GM21786 (cell line): Measurements from ENCODE around the gene DISP3.

Experiments used
- ATAC-seq: cut with Tn5 transposase; IDR thresholded peaks from one replicate; pipeline ENCODE4 v1.9.1; 2021; ENCODE audit not compliant: unreplicated experiment

DISP3 gene

DNA sequence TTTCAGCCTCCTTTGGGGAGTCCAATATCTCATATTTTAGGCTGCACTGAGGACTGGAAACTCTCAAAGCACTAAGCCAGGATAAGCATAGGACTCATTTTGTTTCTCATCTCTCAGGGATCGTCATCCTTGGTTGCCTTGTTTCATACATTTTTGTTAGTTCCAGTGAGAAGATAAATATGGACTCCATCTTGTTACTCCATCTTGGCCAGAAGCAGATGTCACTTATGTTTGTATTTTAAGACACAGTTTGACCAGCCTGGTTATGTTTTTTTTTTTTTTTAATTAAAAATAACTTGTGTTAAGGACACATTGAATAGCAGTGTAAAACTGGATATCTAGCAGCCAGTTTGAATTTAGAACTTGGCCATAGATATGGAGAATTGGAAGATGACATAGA lies 34.7 kb downstream of the DISP3 start:
- ATAC-seq = no peak

DNA sequence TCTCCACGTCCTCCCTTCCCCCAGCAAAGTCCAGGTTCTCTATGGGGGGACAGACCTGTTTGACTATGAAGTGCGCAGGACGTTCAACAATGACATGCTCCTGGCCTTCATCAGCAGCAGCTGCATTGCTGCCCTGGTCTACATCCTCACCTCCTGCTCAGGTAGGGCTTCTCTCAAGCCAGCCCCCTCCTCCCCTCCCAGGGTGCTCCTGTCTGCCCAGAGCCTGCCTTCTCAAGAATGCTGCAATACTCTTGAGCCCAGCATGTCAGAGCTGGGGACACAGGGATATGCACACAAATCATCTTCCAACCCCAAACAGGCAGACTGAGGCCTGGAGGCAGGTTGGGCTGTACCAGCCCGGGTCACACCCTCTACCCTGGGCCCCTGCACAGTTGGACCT lies 35.4 kb downstream of the DISP3 start:
- no peak for ATAC-seq

GRCh38 chr1:11515368-11516300 lies 36.7 kb downstream of the DISP3 start:
- no peak for ATAC-seq

GRCh38 chr1:11516961-11517635 lies 38.1 kb downstream of the DISP3 start:
- ATAC-seq = no peak

DNA sequence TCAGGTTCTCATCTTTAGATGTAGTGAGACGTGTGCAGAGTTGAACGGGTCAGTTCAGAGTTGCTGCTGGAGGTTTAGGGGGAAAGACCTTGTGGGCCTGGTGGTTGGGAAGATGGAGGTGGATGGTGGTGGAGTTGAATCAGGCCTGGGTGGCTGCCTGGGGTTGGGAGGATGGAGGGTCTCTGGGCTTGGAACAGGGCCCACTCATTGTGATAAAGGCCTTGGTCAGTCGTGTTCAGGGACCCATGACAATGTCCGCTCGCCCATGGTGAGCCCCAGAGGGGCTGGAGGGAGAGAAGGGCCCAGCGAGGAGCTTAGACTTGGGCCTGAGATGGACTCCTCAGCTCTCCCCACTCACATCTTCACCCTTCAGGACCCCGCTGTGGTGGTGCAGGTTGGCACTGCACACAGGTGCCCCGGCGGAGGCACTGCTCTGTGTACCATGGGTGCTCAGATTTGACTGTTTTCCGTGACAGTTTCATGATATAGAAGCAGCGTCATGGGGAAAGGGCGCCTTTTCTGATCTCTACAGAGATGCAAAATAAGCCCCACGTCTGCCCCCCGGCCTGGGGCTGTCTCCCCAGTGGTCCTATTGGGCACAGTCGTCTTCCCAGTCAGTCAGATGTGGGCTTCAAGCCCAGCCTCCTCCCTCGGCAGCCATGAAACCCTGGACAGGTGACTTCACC lies 39.2 kb downstream of the DISP3 start:
- no peak for ATAC-seq

- no peak for ATAC-seq
Measured at GRCh38 chr1:11518791-11519628, 40.1 kb downstream of the DISP3 start.

DNA sequence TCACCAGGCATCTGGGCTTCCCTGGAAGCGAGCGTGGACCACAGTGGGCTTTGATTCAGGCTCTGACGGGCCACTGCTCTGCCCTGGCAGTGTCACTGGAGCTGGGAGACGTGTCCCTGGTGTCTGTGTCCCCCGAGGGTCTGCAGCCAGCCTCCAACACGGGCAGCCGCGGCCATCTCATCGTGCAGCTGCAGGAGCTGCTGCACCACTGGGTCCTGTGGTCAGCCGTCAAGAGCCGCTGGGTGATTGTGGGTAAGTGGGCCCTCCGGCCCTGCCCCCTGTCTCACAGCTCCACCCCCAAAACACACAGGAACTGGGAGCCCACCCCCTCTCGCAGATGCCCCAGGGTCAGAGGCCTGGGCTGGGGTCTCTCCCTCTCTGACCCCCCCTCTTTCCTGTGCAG lies 40.7 kb downstream of the DISP3 start:
- no peak for ATAC-seq

DNA sequence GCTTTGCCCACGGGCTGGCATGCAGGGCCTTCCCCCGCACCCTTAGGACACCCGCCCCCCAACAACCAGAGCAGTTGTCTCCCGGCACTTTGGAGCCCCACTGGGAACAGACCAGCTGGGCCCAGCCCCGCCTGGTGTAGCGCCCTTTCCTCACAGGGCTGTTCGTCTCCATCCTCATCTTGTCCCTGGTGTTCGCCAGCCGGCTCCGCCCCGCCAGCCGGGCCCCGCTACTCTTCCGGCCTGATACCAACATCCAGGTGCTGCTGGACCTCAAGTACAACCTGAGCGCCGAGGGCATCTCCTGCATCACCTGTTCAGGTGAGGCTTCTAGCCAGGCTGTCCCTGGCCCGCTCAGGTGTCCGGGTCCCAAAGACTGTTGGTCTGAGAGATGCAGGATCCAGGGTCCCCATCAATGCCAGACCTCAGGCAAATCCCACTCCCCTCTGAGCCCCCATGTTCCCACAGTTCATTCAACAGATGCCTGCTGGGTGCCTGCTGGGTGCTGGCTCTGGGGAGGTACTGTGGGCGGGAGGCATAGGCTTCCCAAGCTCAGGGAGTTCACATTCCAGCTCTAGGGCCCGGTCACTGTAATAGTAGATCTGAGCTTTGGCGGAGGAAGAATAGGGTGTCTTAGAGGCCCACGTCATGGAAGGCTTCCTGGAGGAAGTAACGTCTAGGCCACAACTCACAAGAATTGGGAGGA lies 41.7 kb downstream of the DISP3 start:
- no peak for ATAC-seq

- no peak for ATAC-seq
Measured at GRCh38 chr1:11521582-11522399, 42.8 kb downstream of the DISP3 start.

GRCh38 chr1:11522400-11523235 lies 43.7 kb downstream of the DISP3 start:
- ATAC-seq = no peak

GRCh38 chr1:11523261-11523660 lies 44.3 kb downstream of the DISP3 start:
- ATAC-seq = no peak

GRCh38 chr1:11523746-11524464 lies 45.0 kb downstream of the DISP3 start:
- no peak for ATAC-seq

DNA sequence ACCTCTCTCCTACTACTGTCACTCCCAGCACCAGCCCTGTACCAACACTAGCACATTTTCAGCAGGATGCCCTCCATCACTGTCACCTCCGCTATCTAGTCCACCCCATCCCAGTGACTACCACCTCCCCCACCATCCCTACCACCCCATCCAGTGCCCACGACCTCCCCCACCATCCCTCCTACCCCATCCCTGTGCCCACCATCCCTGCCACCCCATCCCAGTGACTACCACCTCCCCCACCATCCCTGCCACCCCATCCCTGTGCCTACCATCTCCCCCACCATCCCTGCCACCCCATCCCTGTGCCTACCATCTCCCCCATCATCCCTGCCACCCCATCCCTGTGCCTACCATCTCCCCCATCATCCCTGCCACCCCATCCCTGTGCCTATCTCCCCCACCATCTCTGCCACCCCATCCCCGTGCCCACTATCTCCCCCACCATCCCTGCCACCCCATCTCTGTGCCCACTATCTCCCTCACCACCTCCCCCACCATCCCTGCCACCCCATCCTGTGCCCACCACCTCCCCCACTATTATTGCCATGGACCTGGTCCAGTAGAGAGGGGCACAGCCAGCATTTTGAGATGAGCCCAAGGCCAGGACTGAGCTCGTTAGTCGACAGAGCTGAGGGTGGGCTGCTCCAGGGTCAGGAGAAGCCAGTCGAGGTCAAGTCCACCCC lies 45.7 kb downstream of the DISP3 start:
- no peak for ATAC-seq

DNA sequence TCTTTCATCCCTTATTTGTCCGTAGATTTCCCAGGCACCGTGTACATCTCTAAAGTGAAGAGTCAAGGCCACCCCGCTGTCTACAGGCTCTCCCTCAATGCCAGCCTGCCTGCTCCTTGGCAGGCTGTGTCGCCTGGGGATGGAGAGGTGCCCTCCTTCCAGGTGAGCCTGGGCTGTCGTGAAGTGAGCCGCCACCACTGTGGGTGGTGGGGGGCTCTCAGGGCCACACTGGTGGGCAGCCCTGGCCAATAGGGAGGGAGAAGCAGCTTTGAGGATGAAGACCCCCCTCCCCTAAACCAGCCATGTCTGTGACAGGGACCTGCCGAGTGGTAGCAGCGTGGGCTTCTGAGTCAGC lies 46.2 kb downstream of the DISP3 start:
- ATAC-seq = no peak

DNA sequence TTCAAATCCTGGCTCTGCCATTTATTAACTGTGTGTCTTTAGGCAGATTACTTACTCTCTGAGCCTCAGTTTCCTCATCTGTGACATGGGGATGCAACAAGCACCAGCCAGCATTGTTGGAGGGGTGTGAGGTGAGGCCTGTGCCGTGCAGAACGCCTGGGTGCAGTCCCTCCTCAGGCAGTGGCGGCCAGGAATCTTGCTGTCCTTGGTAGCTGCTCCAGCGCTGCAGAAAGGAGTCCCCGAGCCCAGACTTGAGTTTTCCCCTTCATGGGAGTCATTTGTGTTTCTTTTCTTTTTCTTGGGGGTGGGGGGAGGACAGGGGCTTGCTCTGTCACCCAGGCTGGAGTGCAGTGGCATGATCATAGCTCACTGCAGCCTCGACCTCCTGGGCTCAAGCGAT lies 46.6 kb downstream of the DISP3 start:
- no peak for ATAC-seq

DNA sequence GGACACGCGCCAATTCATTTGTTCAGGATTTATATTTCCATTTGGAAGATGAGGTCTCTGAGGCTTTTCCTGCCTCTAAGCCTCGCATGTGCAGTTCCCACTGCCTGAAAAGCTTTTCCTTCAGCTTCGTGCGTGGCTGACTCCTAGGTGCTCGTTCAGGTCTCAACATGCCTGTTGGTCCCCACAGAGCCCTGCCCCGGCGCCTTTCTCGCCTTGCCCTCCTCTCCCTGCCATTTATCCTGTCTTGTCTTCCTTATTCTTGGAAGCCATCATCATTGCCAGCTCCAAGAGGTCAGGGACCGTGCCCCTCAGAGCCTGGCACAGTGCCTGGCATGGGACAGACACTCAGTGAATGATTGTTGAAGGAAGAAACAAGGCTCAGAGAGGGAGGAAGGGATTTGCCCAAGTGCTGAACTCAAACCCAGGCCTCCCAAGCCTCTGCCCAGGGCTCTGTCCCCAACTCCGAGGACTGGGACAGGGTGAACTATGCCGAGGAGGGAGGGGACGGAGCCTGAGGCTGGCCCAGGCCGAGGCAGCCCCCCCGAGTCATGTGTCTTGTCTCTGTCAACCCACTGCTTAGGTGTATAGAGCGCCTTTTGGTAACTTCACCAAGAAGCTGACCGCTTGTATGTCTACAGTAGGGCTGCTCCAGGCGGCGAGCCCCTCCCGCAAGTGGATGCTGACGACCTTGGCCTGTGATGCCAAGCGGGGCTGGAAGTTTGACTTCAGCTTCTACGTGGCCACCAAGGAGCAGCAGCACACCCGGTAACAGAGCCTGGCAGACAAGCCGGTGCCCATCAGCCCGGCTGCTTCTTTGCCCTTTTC lies 47.3 kb downstream of the DISP3 start:
- ATAC-seq = no peak
